OCI-LY1 (cell line): ENCODE measurements around the gene NOL8.

Source experiments
- H2AFZ ChIP-seq: fragments of 200-600 bp; sonication (generic), shearing (Covaris generic); 2 replicates; pipeline ENCODE4 v1.6.0; 2014; ENCODE audit warnings: antibody characterized with exemption, mild to moderate bottlenecking, low read length
- H3F3A ChIP-seq: fragments of 200-600 bp; sonication (generic), shearing (Covaris generic); 2 replicates; pipeline ENCODE4 v1.6.0; 2014; ENCODE audit warnings: mild to moderate bottlenecking, antibody characterized with exemption, low read length, moderate library complexity; ENCODE audit not compliant: insufficient read depth
- H3K27ac ChIP-seq: fragments of 200-600 bp; sonication (generic); 2 replicates; pipeline ENCODE4 v1.5.1; 2014; ENCODE audit warnings: low read length, mixed run types, mild to moderate bottlenecking, low read depth; ENCODE audit not compliant: poor library complexity, severe bottlenecking
- H3K27me3 ChIP-seq: fragments of 200-600 bp; sonication (generic); 2 replicates; pipeline ENCODE4 v1.6.0; 2014; ENCODE audit warnings: antibody characterized with exemption, mild to moderate bottlenecking, low read length, moderate library complexity; ENCODE audit not compliant: insufficient read depth
- H3K36me3 ChIP-seq: fragments of 200-600 bp; sonication (generic); 2 replicates; pipeline ENCODE4 v1.6.1; 2014; ENCODE audit warnings: mild to moderate bottlenecking, antibody characterized with exemption, low read length, moderate library complexity, mixed read lengths; ENCODE audit not compliant: insufficient read depth
- H3K4me1 ChIP-seq: fragments of 200-600 bp; sonication (generic); 2 replicates; pipeline ENCODE4 v1.5.1; 2014; ENCODE audit warnings: mild to moderate bottlenecking, low read length, moderate library complexity; ENCODE audit not compliant: insufficient read depth, severe bottlenecking
- H3K4me2 ChIP-seq: fragments of 200-600 bp; sonication (generic), shearing (Covaris generic); 2 replicates; pipeline ENCODE4 v1.6.1; 2014; ENCODE audit warnings: low read length
- H3K4me3 ChIP-seq: fragments of 200-600 bp; sonication (generic); 2 replicates; pipeline ENCODE4 v1.5.1; 2014; ENCODE audit warnings: low read length, low read depth, mild to moderate bottlenecking, mixed read lengths; ENCODE audit not compliant: poor library complexity, severe bottlenecking
- H3K79me2 ChIP-seq: fragments of 200-600 bp; shearing (Covaris generic); 2 replicates; pipeline ENCODE4 v1.6.1; 2016; ENCODE audit warnings: mixed run types, low read length, mixed read lengths; ENCODE audit not compliant: insufficient read depth
- H3K9ac ChIP-seq: fragments of 200-600 bp; sonication (generic), shearing (Covaris generic); 2 replicates; pipeline ENCODE4 v1.6.1; 2014; ENCODE audit warnings: mild to moderate bottlenecking, low read length, mixed read lengths
- H3K9me2 ChIP-seq: fragments of 200-600 bp; sonication (generic), shearing (Covaris generic); 2 replicates; pipeline ENCODE4 v1.6.1; 2014; ENCODE audit warnings: low read depth, mild to moderate bottlenecking, low read length, mixed read lengths
- H3K9me3 ChIP-seq: fragments of 200-600 bp; shearing (Covaris generic); 2 replicates; pipeline ENCODE4 v1.6.1; 2014; ENCODE audit warnings: low read length, mixed read lengths
- H4K20me1 ChIP-seq: fragments of 200-600 bp; sonication (generic), shearing (Covaris generic); 2 replicates; pipeline ENCODE4 v1.6.0; 2016; ENCODE audit warnings: mild to moderate bottlenecking, low read length; ENCODE audit not compliant: insufficient read depth
- EZH2 ChIP-seq: fragments of 200-600 bp; sonication (generic), shearing (Covaris generic); IDR thresholded peaks from 2 replicates; pipeline ENCODE4 v1.8.0; 2017; ENCODE audit warnings: borderline replicate concordance, mixed run types, mild to moderate bottlenecking, antibody characterized with exemption, low read length, moderate library complexity, mixed read lengths
- TF ChIP-seq, protein P1 (sequence below): fragments of 200-600 bp; sonication (generic), shearing (Covaris generic); IDR thresholded peaks from 2 replicates; pipeline ENCODE4 v1.5.1; 2017; ENCODE audit warnings: mild to moderate bottlenecking, antibody characterized with exemption, low read length, moderate library complexity, mixed read lengths

Gene NOL8

DNA sequence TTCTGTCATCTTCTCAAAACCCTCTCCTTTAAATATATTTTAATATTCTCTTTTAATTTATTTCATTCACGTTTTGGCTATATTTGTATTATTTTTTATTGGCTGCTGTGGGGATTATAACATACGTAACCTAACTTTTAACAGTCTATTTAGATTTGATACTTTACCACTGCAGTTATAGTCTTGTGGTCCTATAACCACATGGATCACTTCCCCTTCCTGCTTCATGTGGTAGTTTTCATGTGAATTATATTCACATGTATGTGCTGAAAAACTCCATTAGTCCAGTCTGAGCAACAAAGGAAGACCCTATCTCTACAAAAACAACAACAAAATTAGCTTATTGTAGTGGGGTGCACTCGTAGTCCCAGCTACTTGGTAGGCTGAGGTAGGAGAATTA lies 34.9 kb upstream of the NOL8 start:
- H3K27ac ChIP-seq = no peak overlapping the region
- no peak overlapping the region for H3K9ac ChIP-seq
- no peak overlapping the region for H3K4me3 ChIP-seq
- H3K79me2 ChIP-seq = no peaks in the 10 kb centered on the region
- H3K9me3 ChIP-seq = 0 out of 2 replicates have a peak, but pooled peaks cover 3% of the 10 kb centered on the region
- no peaks in the 10 kb centered on the region for H3K4me1 ChIP-seq
- H3K27me3 ChIP-seq = no peaks in the 10 kb centered on the region
- H4K20me1 ChIP-seq = no peaks in the 10 kb centered on the region
- H3K9me2 ChIP-seq = no peaks in the 10 kb centered on the region
- H3F3A ChIP-seq = no peaks in the 10 kb centered on the region
- no peak overlapping the region for H3K4me2 ChIP-seq
- H3K36me3 ChIP-seq = peaks cover 20% of the 10 kb centered on the region
- no peak overlapping the region for H2AFZ ChIP-seq
- TF ChIP-seq, protein P1, sequence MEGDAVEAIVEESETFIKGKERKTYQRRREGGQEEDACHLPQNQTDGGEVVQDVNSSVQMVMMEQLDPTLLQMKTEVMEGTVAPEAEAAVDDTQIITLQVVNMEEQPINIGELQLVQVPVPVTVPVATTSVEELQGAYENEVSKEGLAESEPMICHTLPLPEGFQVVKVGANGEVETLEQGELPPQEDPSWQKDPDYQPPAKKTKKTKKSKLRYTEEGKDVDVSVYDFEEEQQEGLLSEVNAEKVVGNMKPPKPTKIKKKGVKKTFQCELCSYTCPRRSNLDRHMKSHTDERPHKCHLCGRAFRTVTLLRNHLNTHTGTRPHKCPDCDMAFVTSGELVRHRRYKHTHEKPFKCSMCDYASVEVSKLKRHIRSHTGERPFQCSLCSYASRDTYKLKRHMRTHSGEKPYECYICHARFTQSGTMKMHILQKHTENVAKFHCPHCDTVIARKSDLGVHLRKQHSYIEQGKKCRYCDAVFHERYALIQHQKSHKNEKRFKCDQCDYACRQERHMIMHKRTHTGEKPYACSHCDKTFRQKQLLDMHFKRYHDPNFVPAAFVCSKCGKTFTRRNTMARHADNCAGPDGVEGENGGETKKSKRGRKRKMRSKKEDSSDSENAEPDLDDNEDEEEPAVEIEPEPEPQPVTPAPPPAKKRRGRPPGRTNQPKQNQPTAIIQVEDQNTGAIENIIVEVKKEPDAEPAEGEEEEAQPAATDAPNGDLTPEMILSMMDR = no peak
- no peak for TF ChIP-seq EZH2

DNA sequence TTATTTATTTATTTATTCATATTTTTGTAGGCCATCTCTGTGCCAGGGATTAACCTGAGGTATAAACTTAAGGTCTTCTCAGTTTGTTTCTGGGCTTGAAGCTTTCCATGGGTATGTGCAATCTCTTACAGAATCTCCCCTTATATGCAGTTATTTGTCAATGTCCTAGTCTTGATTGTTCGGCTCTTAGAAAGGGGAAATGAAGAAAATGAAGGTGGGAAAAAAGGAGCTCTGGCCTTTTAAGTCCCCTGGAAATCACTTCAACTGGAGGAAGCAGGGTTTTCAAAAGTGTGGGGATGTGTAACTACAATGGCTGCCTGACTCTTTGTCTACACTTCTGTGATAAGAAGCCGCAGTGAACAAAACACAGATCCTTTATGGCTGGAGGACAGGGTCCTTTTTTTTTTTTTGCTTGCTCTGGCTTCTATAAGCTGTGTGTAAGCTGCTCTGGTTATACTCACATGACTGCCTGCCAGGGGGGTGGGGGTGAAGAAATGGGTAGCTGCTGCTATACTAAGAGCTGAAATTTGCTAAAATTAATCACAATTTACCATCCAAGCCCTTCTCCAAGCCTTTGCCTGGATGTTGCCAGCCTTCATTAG lies 34.3 kb upstream of the NOL8 start:
- Histone ChIP-seq H3K4me2 (no peak overlapping the region), H3F3A (no peaks in the 10 kb centered on the region), H3K9me3 (0 out of 2 replicates have a peak, but pooled peaks cover 3% of the 10 kb centered on the region), H3K27me3 (no peaks in the 10 kb centered on the region), H3K27ac (no peak overlapping the region), H3K4me1 (no peaks in the 10 kb centered on the region), H3K36me3 (peaks cover 20% of the 10 kb centered on the region), H2AFZ (no peak overlapping the region), H4K20me1 (no peaks in the 10 kb centered on the region), H3K9me2 (no peaks in the 10 kb centered on the region), H3K79me2 (no peaks in the 10 kb centered on the region), H3K9ac (no peak overlapping the region), H3K4me3 (no peak overlapping the region)
- no peak for TF ChIP-seq EZH2
- TF ChIP-seq, protein P1 = no peak

DNA sequence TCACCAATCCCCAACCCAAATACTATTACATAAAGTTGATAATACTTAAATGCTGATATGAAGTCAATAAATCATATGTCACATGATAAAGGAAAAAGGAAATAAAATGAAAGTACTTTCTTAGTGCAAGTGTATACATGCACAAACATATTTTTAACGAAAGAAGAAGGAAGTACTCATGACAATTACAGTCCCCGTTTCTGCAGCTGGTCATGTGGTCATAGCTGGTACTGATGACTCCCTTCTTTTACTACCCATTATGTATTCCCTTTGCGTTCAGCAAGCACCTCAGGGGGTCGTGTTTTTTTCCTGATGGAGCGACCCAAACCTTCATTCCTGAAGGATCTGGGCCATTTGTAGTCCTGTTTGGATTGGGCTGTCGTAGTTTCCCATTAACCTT lies 27.9 kb upstream of the NOL8 start:
- no peaks in the 10 kb centered on the region for H3K4me1 ChIP-seq
- H3F3A ChIP-seq = no peaks in the 10 kb centered on the region
- TF ChIP-seq, protein P1 = no peak
- no peak for TF ChIP-seq EZH2
- peaks cover 56% of the 10 kb centered on the region for H3K36me3 ChIP-seq
- H3K4me3 ChIP-seq = no peak overlapping the region
- H3K27ac ChIP-seq = no peak overlapping the region
- H3K27me3 ChIP-seq = no peaks in the 10 kb centered on the region
- H3K79me2 ChIP-seq = no peaks in the 10 kb centered on the region
- no peak overlapping the region for H3K9ac ChIP-seq
- H3K9me2 ChIP-seq = no peaks in the 10 kb centered on the region
- H3K9me3 ChIP-seq = 0 out of 2 replicates have a peak, but pooled peaks cover 3% of the 10 kb centered on the region
- no peak overlapping the region for H2AFZ ChIP-seq
- no peaks in the 10 kb centered on the region for H4K20me1 ChIP-seq
- H3K4me2 ChIP-seq = no peak overlapping the region
